NCI-H345 treated with DMSO at 0.1 percent for 48 hours (cell line): ENCODE results near the gene RNASE12.
A peak's percentile ranks its signal among the peaks of the same experiment; 100 is the strongest.
"Not testable (repeated sequence)": the region's sequence is repeated elsewhere in the genome, so short reads cannot be mapped to it uniquely, and the experiment has no call there.

ENCODE experiments used
- DNase-seq: peaks from one replicate; lab custom pipeline; 2025; ENCODE audit not compliant: unreplicated experiment; lab: John Stamatoyannopoulos, UW

RNASE12 gene

GRCh38 chr14:20614038-20614840 is 23.1 kb upstream of the RNASE12 start:
- DNase-seq, result no peak

DNA sequence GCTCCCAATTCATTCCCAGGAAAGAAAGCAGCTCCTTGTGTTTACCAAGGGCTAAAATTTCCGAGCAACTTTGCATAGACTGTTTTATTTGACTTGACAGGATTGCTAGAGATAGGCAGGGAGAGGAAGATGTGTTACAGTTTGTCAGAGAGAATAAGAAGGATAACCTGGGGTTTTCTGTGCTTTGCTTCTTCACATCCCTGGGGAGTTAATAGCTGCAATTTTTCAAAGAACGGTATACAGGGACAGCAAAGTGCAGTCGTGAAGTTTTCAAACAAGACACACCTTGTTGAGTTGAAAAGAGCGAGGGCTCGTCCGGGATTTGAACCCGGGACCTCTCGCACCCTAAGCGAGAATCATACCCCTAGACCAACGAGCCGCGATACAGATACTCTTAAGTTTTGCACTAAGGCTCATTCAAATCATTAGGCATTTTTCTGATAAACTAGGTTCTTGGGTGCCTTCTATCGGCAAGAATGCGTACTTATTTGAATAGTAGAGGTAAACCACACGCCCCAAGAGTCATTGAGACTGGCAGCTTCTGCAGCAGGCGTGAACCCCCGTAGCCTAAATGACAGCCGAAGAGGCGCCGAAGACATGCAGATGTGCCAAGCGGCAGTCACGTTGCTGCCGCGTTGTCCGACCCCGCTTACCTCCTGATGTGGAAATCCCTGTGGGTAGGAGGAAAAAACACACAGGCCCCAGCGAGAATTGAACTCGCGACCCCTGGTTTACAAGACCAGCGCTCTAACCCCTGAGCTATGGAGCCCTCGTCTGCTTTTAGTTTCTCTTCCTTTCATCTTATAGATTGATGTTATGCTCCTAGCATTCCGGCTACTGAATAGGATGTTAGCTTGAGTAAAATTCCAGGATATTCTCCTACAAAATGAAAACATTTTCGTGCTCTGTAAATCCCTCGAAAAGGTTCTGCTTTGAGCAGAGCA is 22.2 kb upstream of the RNASE12 start:
- DNase-seq, result peak; percentile 41

GRCh38 chr14:20612403-20612802 is 21.2 kb upstream of the RNASE12 start:
- DNase-seq, result no peak

GRCh38 chr14:20611277-20611676 is 20.1 kb upstream of the RNASE12 start:
- no peak for DNase-seq

DNA sequence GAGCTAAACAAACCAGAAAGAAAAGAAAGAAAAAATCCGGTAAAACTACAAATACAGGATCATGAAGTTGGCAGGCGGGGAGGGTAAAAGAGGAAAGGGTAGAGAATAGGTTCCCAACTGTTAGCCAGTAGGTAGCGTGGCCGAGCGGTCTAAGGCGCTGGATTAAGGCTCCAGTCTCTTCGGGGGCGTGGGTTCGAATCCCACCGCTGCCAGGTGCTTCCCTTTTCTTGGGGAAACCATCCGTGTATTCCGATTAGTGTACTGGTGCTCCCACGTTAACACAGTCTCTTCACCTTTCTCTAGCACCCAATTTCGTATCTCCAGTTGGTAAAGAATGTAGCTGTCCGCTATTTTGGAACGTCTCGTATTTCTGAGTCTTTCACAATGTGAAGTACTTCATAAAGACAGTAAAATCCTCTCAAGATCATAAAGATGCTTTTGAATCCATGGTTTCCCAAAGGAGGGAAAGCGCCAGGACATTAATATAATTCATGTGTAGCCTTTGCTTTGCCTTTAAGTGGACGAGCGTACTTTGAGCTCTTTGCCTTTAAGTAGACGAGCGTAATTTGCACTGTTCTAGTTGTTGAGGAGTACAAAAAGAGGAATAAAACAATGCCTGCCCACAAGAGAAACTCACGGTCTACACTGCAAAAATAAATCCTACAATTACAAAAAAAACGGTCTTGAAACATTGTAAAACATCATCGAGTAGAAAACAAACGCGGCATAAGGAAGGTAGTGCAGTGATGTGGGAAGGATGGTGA is 19.0 kb upstream of the RNASE12 start:
- DNase-seq, result peak; percentile 40

- peak; percentile 85 for DNase-seq
These were observed 18.2 kb upstream of the RNASE12 start for GRCh38 chr14:20609215-20610001.

- no peak for DNase-seq
These were observed 17.4 kb upstream of the RNASE12 start for GRCh38 chr14:20608383-20609110.

DNA sequence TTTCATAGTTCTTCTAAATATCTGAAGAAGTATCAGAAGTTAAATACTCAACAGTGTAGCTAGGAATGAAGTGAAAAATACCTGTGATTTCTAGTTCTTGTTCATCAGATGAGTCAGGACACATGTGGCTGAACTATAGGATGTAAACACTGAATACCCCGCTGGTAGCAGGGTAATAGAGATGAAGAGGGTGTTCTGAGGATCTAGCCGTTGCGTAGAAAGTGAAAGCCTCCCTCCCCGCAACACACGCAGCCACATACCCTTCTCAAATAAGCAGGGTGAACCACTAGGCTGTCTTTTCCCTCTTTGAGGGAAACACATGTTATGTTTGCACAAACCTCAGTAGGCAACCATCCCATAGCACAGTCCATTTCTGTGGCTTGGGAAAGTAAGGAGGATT is 16.4 kb upstream of the RNASE12 start:
- DNase-seq, result no peak

- no peak for DNase-seq
These were observed 15.7 kb upstream of the RNASE12 start for GRCh38 chr14:20606902-20607242.

DNA sequence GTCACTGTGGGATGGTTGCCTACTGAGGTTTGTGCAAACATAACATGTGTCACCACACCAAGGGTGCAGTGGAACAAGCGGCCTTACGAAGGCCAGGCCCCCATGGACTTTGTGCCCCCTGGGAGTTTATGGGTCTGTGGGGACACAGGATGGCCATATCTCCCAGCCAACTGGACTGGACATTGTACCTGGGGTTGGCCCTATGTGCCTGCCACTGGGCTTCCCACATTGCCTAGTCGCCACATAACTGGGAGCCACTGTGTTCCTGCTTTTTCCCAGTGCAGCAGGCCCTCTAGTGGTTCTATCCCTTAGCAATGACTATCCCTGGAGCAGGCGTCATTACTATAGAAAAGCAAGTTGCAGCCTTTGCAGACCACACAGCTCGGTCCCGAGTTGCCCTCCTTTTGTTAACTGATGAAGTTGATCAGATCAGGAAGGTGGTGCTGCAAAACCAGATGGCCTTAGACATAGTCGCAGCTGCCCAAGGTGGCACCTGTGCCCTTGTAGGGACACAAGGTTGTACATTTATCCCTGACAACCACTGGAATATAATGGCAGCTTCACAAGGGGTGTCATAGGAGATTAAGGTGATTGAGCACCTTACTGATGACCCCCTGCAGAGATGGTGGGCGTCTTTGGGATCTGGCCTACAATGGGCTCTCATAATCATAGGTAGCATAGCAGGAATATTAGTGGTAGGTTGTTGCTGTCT is 15.2 kb upstream of the RNASE12 start:
- DNase-seq, result no peak

DNA sequence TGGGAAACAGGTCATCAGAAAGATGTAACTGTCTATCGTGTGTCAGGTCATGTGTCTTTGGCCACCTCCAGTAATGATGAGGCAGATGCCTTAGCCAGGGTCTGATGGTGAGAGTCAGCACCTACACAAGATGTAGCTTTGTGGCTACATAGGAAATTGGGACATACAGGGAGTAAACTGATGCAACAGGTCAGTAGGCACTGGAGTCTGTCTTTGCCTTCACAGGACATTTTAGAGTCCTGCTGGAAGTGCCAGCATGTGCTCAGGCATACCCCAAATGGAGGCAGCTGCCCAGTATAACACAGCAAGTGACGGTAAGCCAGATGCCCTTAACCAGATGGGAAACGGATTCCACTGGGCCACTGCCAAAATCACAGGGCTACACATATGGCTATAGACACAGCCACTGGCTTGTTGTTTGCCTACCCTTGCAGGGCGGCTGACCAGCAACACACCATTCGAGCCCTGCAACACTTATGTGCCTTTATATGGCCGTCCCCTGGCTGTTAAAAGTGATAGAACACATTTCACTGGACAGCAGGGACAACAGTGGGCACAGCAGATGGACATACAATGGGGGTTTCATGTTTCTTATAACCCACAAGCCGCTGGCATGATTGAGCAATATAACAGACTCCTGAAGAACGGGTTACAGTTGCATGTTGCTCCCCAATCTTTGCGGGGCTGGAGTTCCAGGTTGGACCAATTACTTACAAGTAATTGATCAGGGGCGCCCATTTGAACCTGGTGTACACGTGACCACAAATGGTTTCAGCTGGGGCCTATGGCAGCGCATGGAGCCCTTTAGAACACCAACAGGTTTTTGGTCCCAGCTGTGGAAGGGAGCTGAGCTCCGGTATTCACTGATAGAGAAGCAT is 12.9 kb upstream of the RNASE12 start:
- DNase-seq, result no peak

DNA sequence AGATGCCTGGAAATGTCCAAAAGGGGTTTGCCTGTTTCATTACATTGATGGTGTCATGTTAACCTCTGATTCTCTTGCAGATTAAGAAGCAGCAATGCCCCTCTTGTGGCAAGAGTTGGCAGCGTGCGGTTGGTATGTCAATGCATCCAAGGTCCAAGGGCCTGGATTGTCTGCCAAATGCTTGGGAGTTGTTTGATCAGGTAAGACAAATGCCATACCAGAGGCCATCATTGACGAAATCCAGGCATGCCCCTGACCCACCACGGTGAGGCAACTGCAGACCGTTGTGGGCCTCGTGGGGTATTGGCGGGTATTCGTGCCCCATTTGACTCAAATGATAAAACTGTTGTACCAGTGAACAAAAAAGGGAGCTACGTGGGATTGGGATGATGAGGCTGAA is 11.4 kb upstream of the RNASE12 start:
- DNase-seq, result no peak

GRCh38 chr14:20601522-20601921 is 10.3 kb upstream of the RNASE12 start:
- DNase-seq, result no peak

DNA sequence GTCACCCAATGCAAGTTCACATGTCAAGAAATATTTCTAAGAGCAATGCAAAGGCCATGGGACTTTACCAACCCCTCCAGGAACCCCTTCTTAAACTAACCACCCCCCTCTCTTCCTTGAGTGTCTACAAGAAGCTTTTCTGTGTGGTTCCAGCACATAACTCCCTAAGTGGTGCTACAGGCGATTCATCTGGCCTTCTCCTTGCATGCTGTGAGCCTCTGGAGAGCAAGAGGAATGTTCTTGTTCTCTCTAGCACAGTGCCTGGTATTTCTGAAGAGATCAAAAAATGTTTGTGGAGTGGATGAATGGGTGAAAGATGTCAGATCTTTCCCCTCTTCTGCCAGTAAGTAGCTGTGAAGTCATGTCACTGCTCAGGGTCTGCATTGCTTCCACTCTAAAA is 5.9 kb upstream of the RNASE12 start:
- DNase-seq, result no peak

DNA sequence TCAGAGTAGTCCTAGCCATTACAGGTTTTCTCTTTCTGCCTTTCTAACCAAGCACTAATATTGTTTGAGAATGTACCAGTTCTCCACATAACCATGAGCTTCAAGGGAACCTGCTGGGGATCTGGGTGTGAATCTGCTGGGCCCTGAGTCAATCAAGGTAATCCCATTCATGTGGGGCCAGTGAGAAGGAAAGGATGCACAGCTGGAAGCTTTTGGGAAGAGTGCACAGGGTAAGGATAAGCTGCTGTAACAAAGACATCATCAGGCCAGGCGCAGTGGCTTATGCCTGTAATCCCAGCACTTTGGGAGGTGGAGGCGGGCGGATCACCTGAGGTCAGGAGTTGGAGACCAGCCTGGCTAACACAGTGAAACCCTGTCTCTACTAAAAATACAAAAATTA is 4.5 kb upstream of the RNASE12 start:
- not testable (repeated sequence) for DNase-seq

DNA sequence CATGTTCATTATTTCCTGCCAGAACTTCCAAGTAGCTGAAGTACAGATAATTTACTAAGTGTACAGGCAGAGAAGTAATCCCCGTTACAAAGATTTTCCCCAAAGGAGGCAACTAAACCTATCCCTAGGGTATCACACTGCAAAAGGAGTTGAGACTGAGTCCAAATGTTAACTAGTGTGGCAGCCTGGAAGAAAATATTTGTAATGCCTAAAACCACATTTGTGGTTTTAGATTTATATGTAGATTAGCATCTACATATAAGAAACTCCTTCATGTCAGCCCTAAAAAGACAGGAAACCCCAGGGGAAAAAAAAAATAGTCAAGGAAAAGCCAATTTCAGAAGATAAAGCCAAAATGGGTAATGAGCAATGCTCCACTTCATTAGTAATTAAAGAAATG is 1.4 kb upstream of the RNASE12 start:
- no peak for DNase-seq

- no peak for DNase-seq
These were observed 3.6 kb downstream of the RNASE12 start, which contains the start of gene RNASE11 for GRCh38 chr14:20587489-20588154. Gene RNASE11 (minus strand): TSS chr14:20588001.

DNA sequence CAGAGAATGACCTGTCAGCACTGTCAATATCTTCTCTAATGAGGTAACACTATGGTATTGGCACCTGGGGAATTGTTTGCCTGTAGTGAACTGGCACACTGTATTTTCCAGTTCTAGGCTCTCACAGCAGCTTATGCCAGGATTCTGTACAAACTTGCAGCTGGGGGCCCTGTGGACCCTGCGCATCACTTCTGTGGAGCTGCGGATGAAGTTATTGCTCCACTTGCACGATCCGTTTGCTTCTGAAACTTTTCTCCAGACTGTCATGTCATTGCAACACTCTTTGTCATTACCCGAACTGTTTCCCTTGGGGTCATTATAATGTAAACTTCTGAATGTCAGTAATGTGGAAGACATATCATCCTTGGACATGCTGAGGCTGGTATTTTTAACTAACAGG is 7.3 kb downstream of the RNASE12 start:
- DNase-seq, result no peak
